K562 (cell line): ENCODE results near the gene PRPF8. TPM values are rescaled to one million over a fixed set of nuclear protein-coding genes. Genes with fewer than 3 reads are reported as not detected.

Experiments used
- CHCHD3 ChIP-seq: fragments of 250-450 bp; sonication (Bioruptor Pico); IDR thresholded peaks from 2 replicates; pipeline ENCODE4 v2.1.2; 2022; ENCODE audit warnings: mild to moderate bottlenecking
- GABPB2 ChIP-seq: fragments of 250-450 bp; sonication (Bioruptor Pico); conservative IDR thresholded peaks from 2 replicates; pipeline ENCODE4 v1.5.1; 2021; ENCODE audit warnings: mild to moderate bottlenecking
- HDAC2 ChIP-seq: fragments of 450-650 bp; IDR thresholded peaks from 2 replicates; pipeline ENCODE4 v1.6.1; 2016; ENCODE audit warnings: mild to moderate bottlenecking
- JUNB ChIP-seq: fragments of 450-650 bp; formaldehyde crosslinking; conservative IDR thresholded peaks from 2 replicates; pipeline ENCODE4 v1.4.0; 2020; ENCODE audit warnings: mild to moderate bottlenecking
- LARP7 ChIP-seq: fragments of 450-650 bp; IDR thresholded peaks from 2 replicates; pipeline ENCODE4 v1.6.1; 2016
- MTF1 ChIP-seq: fragments of 250-450 bp; sonication (Bioruptor Pico); IDR thresholded peaks from 2 replicates; pipeline ENCODE4 v1.9.0; 2021; ENCODE audit warnings: moderate library complexity, mild to moderate bottlenecking, inconsistent platforms, borderline replicate concordance
- PHB ChIP-seq: fragments of 250-450 bp; sonication (Bioruptor Pico); IDR thresholded peaks from 2 replicates; pipeline ENCODE4 v1.5.0; 2021
- PHTF2 ChIP-seq: fragments of 250-450 bp; sonication (Bioruptor Pico); IDR thresholded peaks from 2 replicates; pipeline ENCODE4 v1.5.0; 2021; ENCODE audit warnings: mild to moderate bottlenecking
- POLR2AphosphoS5 ChIP-seq: IDR thresholded peaks from 2 replicates; pipeline ENCODE4 v1.6.1; 2011; ENCODE audit warnings: mild to moderate bottlenecking, low read depth, low read length, moderate library complexity; ENCODE audit not compliant: control insufficient read depth, insufficient read depth
- PTBP1 ChIP-seq: fragments of 200-400 bp; formaldehyde crosslinking; IDR thresholded peaks from 2 replicates; pipeline ENCODE4 v1.6.1; 2017; ENCODE audit warnings: low read depth, low read length
- SRSF9 ChIP-seq: fragments of 200-400 bp; formaldehyde crosslinking; IDR thresholded peaks from 2 replicates; pipeline ENCODE4 v1.6.1; 2017; ENCODE audit warnings: low read depth, low read length, borderline replicate concordance
- TAF1 ChIP-seq: IDR thresholded peaks from 2 replicates; pipeline ENCODE4 v1.6.1; 2011; ENCODE audit warnings: mild to moderate bottlenecking, low read length, moderate library complexity; ENCODE audit not compliant: insufficient read depth, control insufficient read depth, severe bottlenecking; ENCODE audit errors: extremely low read depth
- ZNF12 ChIP-seq: sonication (generic); formaldehyde crosslinking; IDR thresholded peaks from 2 replicates; pipeline ENCODE4 v1.4.0; 2020; ENCODE audit warnings: mild to moderate bottlenecking, missing genetic modification reagents
- ZNF212 ChIP-seq: fragments of 450-650 bp; formaldehyde crosslinking; IDR thresholded peaks from 2 replicates; pipeline ENCODE4 v1.4.0; 2020; ENCODE audit warnings: mild to moderate bottlenecking
- ZNF785 ChIP-seq: fragments of 250-450 bp; sonication (Bioruptor Pico); IDR thresholded peaks from 2 replicates; pipeline ENCODE4 v1.4.0; 2020; ENCODE audit warnings: mild to moderate bottlenecking
- polyA plus RNA-seq, 8 experiments: library from polyadenylated mRNA; depleted of rRNA in 4 of 8; stranded (reverse) in 5 of 8; unstranded in 3 of 8; fragments of >200 nt; fragmentation: Nextera tagmentation in 2 of 8; fragmentation: Illumina TruSeq in 1 of 8; extraction: Ambion mirVana in 2 of 8; extraction: Trizol in 1 of 8; gene quantifications; 2 replicates each; pipeline versions ENCODE4 v1.2.1 to v1.2.3, GENCODE V29; 2011 to 2014; ENCODE audit warnings: inconsistent platforms in 1 of 8, missing spikeins in 1 of 8
- total RNA-seq, 7 experiments: library from RNA; depleted of rRNA in 6 of 7; stranded (reverse); fragments of >200 nt in 6 of 7; fragmentation: Illumina TruSeq in 2 of 7; extraction: Trizol in 2 of 7; gene quantifications; 2 replicates each; pipeline versions ENCODE4 v1.2.1 to v1.2.3, GENCODE V29; 2011 to 2021; ENCODE audit warnings: low replicate concordance in 1 of 7
- TF ChIP-seq, protein P1 (sequence below): sonication (generic); formaldehyde crosslinking; IDR thresholded peaks from 2 replicates; pipeline ENCODE4 v1.8.0; 2022; ENCODE audit warnings: missing genetic modification reagents, mild to moderate bottlenecking, borderline replicate concordance
- TF ChIP-seq, protein P2 (sequence below): fragments of 250-450 bp; sonication (Bioruptor Pico); IDR thresholded peaks from 2 replicates; pipeline ENCODE4 v1.8.0; 2022; ENCODE audit warnings: moderate library complexity, mild to moderate bottlenecking, inconsistent platforms
- TF ChIP-seq, protein P3 (sequence below): fragments of 250-450 bp; sonication (Bioruptor Pico); IDR thresholded peaks from 2 replicates; pipeline ENCODE4 v1.8.0; 2021; ENCODE audit warnings: borderline replicate concordance, mild to moderate bottlenecking, moderate library complexity; ENCODE audit not compliant: poor library complexity, severe bottlenecking
- TF ChIP-seq, protein P4 (sequence below): fragments of 450-650 bp; formaldehyde crosslinking; IDR thresholded peaks from 2 replicates; pipeline ENCODE4 v1.4.0; 2020; ENCODE audit warnings: mild to moderate bottlenecking, moderate library complexity
- TF ChIP-seq, protein P5 (sequence below): IDR thresholded peaks from 2 replicates; pipeline ENCODE4 v1.6.1; 2012; ENCODE audit warnings: low read depth, low read length, improper control_type of control experiment, borderline replicate concordance

PRPF8 gene
- total and polyA plus RNA-seq, 9 of the 15 experiments (the other 6 are each of a cell fraction or from before 2014, with no cell fraction given) = 64.3 to 294 (median 85.9) TPM

DNA sequence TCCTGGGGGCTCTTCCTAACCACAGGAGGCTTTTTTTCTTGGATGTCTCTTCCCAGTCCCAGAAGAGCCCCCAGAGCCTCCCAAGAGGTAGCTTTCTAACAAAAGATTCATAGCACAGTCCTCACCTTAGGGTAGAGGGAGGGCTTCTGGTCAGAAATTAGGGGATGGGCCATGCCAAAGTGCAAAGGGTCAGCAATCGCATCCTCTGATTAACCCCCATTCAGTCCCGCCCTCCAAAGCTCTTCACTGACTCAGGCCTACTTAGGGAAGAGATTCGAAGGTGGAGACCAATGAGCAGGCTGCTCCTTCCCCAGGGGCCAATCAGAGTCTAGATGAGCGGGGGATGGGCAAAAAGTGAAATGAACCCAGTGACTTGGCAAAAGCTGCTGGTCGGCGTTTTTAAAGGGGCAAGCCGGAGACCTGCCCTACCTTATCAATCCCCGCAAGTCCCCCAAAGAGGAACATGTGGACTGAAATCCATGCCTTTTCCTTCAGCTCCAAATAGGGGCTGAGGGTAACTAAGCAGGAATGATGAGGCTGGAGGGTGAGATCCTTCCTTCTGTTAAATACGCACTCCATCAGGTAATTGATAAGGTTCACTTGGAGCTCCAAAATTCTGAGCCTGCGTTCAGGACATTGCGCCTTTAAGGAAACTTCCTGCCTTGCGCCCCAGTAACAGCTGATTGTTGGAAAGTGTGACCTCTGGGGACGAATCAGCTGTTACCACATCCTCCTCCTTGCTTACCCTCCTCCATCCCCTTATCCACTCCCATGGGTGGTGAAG, 32.4 kb upstream of the PRPF8 start (continued):
- peak; percentile 47 for TF ChIP-seq TAF1
- TF ChIP-seq, protein P1, sequence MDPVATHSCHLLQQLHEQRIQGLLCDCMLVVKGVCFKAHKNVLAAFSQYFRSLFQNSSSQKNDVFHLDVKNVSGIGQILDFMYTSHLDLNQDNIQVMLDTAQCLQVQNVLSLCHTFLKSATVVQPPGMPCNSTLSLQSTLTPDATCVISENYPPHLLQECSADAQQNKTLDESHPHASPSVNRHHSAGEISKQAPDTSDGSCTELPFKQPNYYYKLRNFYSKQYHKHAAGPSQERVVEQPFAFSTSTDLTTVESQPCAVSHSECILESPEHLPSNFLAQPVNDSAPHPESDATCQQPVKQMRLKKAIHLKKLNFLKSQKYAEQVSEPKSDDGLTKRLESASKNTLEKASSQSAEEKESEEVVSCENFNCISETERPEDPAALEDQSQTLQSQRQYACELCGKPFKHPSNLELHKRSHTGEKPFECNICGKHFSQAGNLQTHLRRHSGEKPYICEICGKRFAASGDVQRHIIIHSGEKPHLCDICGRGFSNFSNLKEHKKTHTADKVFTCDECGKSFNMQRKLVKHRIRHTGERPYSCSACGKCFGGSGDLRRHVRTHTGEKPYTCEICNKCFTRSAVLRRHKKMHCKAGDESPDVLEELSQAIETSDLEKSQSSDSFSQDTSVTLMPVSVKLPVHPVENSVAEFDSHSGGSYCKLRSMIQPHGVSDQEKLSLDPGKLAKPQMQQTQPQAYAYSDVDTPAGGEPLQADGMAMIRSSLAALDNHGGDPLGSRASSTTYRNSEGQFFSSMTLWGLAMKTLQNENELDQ = no peak
- TF ChIP-seq, protein P2, sequence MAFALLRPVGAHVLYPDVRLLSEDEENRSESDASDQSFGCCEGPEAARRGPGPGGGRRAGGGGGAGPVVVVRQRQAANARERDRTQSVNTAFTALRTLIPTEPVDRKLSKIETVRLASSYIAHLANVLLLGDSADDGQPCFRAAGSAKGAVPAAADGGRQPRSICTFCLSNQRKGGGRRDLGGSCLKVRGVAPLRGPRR (CRISPR knock-in tag) = no peak
- no peak for TF ChIP-seq GABPB2
- TF ChIP-seq PHTF2 (CRISPR knock-in tag) = no peak
- TF ChIP-seq SRSF9 = no peak
- TF ChIP-seq CHCHD3 (CRISPR knock-in tag) = 0 out of 2 replicates have a peak, but pooled peaks have one; percentile 40
- no peak for TF ChIP-seq POLR2AphosphoS5
- TF ChIP-seq ZNF785 (CRISPR knock-in tag) = no peak
- no peak for TF ChIP-seq MTF1
- TF ChIP-seq LARP7 = no peak
- TF ChIP-seq PHB (CRISPR knock-in tag) = no peak
- TF ChIP-seq, protein P3, sequence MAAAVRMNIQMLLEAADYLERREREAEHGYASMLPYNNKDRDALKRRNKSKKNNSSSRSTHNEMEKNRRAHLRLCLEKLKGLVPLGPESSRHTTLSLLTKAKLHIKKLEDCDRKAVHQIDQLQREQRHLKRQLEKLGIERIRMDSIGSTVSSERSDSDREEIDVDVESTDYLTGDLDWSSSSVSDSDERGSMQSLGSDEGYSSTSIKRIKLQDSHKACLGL (CRISPR knock-in tag) = no peak
- TF ChIP-seq, protein P4, sequence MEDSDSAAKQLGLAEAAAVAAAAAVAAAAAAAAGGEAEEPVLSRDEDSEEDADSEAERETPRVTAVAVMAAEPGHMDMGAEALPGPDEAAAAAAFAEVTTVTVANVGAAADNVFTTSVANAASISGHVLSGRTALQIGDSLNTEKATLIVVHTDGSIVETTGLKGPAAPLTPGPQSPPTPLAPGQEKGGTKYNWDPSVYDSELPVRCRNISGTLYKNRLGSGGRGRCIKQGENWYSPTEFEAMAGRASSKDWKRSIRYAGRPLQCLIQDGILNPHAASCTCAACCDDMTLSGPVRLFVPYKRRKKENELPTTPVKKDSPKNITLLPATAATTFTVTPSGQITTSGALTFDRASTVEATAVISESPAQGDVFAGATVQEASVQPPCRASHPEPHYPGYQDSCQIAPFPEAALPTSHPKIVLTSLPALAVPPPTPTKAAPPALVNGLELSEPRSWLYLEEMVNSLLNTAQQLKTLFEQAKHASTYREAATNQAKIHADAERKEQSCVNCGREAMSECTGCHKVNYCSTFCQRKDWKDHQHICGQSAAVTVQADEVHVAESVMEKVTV (CRISPR knock-in tag) = no peak
- TF ChIP-seq HDAC2 = peak; percentile 39; the same call in 1 of the 2 replicates
- TF ChIP-seq ZNF212 (CRISPR knock-in tag) = no peak
- TF ChIP-seq, protein P5, sequence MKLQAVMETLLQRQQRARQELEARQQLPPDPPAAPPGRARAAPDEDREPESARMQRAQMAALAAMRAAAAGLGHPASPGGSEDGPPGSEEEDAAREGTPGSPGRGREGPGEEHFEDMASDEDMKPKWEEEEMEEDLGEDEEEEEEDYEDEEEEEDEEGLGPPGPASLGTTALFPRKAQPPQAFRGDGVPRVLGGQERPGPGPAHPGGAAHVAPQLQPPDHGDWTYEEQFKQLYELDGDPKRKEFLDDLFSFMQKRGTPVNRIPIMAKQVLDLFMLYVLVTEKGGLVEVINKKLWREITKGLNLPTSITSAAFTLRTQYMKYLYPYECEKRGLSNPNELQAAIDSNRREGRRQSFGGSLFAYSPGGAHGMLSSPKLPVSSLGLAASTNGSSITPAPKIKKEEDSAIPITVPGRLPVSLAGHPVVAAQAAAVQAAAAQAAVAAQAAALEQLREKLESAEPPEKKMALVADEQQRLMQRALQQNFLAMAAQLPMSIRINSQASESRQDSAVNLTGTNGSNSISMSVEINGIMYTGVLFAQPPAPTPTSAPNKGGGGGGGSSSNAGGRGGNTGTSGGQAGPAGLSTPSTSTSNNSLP = no peak
- no peak for TF ChIP-seq ZNF12 (CRISPR knock-in tag)
- TF ChIP-seq JUNB = no peak
- no peak for TF ChIP-seq PTBP1
